EH (cell line): ENCODE measurements around the gene FAAH2.
"Not testable (repeated sequence)": the region's sequence is repeated elsewhere in the genome, so short reads cannot be mapped to it uniquely, and the experiment has no call there.

Source experiments
- DNase-seq: peaks from one replicate; pipeline ENCODE4 v3.0.0-alpha.2; 2015; ENCODE audit warnings: low read depth

The FAAH2 gene, protein sequence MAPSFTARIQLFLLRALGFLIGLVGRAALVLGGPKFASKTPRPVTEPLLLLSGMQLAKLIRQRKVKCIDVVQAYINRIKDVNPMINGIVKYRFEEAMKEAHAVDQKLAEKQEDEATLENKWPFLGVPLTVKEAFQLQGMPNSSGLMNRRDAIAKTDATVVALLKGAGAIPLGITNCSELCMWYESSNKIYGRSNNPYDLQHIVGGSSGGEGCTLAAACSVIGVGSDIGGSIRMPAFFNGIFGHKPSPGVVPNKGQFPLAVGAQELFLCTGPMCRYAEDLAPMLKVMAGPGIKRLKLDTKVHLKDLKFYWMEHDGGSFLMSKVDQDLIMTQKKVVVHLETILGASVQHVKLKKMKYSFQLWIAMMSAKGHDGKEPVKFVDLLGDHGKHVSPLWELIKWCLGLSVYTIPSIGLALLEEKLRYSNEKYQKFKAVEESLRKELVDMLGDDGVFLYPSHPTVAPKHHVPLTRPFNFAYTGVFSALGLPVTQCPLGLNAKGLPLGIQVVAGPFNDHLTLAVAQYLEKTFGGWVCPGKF

DNA sequence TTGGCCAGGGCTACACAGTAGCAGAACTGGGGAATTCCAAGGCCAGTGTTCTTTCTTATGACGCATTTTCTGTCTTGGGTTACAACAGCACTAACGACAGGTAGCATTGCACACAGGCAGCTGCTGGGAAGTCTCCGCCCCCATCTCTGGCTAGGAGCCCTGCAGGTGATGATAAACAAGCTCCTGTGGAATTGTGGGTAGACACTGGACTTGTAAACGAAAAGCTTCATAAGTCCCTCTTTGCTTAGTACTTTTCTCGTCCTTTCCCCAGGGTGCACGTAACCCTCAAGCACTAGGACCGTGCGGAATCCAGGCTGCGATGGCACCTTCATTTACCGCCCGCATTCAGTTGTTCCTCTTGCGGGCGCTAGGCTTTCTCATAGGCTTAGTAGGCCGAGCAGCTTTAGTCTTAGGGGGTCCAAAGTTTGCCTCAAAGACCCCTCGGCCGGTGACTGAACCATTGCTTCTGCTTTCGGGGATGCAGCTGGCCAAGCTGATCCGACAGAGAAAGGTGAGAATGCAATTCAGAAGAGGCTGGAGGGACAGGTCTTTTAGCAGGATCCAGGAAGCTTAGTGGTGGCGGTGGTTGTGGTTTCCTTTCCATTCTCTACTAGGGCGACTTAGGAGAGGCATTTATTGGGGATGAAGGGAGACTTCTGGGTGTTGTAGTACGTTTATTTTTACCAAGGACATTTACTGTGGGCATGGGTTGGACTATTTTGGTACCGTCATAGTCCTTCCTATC lies at the start of gene FAAH2:
Gene FAAH2, plus strand, starts transcription at position 200 of the 745 bp plus-strand sequence. Its CDS starts 120 bp downstream, at position 320.
- DNase-seq, result no peak

DNA sequence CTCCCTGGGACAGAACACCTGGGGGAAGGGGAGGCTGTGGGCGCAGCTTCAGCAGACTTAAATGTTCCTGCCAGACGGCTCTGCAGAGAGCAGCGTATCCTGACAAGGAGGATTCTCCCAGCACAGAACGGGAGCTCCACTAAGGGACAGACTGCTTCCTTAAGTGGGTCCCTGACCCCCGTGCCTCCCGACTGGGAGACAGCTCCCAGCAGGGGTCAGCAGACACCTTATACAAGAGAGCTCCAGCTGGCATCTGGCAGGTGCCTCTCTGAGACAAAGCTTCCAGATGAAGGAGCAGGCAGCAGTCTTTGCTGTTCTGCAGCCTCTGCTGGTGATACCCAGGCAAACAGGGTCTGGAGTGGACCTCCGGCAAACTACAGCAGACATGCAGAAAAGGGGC lies 44.5 kb upstream of the FAAH2 start:
- DNase-seq, result no peak

DNA sequence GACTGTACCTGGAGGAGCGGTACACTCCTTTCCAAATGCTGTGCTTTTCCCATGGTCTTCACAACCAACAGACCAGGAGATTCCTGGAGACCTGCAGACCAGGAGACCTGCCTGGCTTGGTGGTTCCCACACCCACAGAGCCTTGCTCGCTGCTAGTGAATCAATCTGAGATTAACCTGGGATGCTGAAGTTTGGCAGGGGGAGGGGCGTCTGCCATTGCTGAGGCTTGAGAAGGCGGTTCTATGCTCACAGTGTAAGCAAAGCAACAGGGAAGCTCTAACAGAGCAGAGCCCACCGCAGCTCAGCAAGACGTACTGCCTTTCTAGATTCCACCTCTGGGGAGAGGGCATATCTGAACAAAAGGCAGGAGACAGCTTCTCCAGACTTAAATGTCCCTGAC lies 34.5 kb upstream of the FAAH2 start:
- no peak for DNase-seq

DNA sequence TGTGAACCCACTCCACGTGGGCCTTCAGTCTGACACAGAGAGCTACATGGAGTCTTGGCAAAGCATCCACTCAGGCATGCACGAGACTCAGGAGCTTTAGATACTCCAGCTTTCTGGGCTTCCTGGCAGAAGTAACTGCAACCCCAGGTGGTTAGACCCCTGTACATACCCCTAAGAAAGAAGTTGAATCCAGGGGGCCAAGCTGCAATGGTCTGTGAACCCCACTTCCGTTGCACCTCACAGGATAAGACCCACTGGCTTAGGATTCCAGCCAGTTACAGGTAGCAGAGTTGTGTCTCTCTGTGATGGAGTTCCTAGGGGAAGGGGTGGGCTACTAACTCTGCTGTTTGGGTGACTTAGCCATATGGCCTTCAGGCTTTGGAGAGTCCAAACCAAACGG lies 21.4 kb upstream of the FAAH2 start:
- DNase-seq, result no peak

DNA sequence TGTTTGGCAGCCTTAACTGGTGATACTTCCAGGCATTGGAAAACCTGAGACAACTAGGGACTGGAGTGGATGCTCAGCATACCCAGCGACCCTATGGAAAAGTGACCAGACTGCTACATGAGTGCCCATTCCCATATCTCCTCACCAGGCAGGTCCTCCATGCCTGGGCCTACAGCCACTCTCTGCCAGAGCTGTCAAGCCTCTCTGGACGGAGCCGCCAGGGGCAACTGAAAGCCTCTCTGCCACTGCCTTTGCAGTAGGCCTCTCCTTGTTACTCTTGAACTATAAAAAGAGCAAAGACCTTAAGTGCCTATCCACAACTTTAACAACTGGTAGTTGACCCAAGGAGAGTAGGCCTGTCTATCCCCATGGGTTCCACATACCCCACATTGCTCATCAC lies 20.2 kb upstream of the FAAH2 start:
- no peak for DNase-seq

DNA sequence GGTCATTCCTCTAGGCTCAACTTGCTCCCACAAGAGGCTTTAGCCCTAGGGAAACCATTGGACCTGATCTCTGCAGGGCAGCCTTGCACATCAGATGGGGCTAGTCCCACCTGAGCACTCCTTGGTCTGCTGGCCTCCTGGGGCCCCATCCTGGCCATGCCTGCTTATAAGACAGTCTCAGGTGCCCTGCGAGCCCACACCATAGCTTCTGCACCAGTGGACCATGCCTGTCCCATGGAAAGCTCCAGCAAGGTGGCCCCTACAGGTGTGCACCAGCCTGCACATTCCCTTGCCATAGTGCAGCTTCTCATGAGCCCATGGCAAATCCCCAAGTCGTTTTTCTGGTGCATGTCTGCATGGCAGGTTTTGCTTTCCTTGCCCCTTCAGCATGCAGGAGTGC lies 19.6 kb upstream of the FAAH2 start:
- no peak for DNase-seq

DNA sequence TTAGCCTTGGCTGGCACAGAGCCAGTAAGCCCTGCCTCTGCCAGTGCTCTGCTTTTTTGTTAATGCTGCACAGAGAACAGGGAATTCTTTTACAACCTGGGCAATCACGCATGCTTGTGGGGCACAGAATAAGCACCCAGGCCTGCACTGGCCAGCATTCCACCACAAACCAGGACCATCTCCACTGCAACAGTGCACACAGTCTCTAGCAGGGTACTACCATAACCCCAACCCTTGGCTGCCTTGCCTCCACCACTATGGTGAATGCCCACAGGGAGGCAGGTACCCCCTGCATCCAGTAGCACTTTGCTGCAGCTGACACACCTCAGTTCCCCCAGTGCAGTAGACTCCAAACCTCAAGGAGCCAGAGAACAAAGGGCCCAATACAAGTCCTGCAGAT lies 19.2 kb upstream of the FAAH2 start:
- no peak for DNase-seq

DNA sequence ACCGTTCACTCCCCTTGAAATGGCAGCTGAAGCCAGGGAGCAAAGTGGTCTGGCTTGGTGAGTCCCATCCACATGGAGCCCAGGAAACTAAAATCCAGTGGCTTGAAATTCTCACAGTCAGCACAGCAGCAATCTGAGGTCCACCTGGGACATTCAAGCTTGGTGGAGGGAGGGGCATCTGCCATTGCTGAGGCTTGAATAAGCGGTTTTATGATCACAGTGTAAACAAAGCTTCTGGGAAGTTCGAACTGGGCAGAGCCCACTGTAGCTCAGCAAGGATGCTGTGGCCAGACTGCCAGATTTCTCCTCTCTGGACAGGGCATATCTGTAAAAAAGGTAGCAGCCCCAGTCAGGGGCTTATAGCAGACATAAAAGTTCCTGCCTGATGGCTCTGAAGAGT lies 15.5 kb upstream of the FAAH2 start:
- no peak for DNase-seq

DNA sequence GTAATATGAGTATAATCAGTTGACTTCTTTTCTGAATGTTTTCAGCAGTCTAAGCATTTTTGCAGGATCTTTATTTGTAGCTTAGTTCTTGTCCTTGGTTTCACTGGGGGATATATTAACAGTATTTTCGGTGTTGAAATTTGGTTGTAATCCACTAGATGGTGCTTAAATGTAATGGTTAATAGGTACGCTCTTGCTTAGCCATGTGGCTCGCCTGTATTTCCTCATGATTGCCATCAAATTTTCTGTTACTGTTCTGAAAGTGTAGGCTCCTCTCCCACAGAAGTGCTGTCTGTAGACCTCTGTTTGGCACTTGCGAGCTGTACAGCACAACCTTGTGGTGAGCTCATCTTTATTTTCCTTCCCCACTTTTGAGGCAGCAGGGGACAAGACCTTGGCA lies 3.9 kb upstream of the FAAH2 start:
- no peak for DNase-seq

DNA sequence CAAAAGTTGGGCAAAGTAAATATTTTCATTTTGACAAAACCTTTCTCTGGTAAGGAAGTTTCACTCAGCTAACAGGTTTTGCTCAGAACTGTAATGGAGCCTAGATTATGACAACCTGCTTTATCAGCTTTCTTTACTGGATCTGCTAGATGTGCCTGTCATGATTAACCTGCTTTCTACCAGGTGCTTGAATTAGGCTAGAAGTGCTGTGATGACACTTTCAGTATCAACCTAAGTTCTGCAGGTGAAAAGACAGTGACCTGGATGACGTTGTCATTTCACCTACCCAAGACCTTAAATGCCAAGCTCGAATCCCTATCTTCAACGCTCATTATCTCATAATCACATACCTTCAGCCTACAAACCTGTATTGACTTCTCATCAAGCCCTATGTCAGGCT lies 1.5 kb upstream of the FAAH2 start:
- DNase-seq, result no peak

DNA sequence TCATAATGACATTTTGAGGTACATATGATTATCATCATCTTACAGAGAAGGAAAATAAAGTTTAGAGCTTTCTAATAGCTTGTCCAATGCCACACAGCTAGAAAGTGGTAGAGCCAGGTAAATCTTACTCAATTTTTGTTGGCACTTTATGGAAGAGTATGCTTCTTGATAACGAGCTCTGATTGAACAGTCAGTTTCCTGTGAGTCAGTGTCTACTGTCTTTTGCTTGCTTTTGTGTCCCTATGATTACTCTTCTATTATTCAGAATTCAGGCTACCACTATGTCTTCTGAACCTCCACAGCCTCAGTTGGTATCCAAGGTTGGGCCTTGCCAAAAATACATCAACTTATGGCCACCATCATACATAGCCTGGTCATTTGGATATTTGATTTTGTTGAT lies 2.6 kb downstream of the FAAH2 start:
- DNase-seq, result no peak

DNA sequence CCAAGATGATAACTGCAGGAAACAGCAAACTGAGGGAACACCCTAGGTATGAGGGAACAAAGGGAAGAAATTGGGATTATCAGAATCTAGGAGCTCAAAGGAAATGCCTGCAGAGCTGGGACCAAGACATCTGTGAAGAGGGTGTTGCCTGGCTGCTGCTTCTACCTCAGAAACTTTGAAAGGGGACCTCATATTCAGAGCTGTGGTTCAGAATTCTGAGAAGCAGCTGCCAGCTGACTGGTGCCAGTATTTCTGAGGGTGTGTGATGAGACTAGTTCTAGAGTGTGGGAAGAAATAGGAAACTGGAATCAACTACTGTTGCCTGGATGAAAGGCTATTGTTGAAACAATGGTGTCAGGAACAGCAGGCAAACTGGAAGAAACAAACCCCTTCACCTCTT lies 8.5 kb downstream of the FAAH2 start:
- no peak for DNase-seq

DNA sequence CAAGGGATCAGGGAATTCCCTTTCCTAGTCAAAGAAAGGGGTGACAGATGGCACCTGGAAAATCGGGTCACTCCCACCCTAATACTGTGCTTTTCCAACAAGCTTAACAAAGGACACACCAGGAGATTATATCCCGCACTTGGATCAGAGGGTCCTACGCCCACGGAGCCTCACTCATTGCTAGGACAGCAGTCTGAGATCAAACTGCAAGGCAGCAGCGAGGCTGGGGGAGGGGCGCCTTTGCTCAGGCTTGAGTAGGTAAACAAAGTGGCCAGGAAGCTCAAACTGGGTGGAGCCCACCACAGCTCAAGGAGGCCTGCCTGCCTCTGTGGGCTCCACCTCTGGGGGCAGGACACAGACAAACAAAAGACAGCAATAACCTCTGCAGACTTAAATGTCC lies 9.2 kb downstream of the FAAH2 start:
- DNase-seq, result not testable (repeated sequence)

DNA sequence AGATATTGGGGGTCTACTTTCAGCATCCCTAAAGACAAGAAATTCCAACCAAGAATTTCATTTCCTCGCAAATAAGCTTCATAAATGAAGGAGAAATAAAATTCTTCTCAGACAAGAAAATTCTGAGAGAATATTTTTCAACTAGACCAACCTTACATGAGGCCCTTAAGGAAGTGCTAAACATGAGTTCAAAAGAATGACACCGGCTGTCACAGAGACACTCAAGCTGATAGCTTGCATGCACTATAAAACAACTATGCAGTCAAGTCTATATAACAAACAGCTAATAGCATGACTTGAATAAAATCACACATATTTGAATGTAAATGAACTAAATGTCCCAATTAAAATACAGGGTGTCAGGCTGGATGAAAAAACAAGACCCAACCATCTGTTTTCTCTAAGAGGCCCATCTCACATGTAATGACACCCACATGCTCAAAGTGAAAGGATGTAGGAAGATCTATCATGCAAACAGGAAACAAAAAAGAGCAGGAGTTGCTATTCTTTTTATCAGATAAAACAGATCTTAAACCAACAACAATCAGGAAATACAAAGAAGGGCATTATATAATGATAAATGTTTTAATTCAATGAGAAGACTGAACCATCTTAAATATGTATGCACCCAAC lies 27.2 kb downstream of the FAAH2 start:
- DNase-seq, result no peak

DNA sequence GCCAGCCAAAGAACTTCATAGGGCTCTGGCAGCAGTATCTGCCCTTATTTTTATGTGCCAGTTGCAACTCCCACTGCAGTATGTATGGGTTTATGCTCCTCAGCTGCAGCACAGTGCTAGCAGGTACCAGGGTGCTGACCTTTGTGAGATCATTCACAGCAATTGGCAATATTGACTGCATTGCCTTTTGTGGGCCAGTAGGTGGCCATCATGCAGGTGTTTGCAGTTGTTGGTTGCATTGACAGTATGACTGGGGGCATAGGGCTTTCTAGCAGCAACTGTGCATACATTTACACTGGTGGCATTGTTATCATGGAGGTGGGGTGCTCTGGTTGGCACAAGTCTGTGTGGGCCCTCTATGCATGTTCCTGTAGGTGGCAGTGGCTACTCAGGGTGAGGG lies 42.5 kb downstream of the FAAH2 start:
- DNase-seq, result no peak

DNA sequence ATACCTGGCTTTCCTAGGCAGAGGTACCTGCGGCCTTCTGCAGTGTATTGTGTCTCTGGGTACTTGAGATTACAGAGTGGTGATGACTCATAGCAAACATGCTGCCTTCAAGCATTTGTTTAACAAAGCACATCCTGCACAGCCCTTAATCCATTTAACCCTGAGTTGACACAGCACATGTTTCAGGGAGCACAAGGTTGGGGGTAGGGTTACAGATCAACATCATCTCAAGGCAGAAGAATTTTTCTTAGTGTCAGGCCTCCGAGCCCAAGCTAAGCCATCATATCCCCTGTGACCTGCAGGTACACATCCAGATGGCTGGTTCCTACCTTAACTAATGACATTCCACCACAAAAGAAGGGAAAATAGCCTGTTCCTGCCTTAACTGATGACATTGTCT lies 49.3 kb downstream of the FAAH2 start:
- not testable (repeated sequence) for DNase-seq

DNA sequence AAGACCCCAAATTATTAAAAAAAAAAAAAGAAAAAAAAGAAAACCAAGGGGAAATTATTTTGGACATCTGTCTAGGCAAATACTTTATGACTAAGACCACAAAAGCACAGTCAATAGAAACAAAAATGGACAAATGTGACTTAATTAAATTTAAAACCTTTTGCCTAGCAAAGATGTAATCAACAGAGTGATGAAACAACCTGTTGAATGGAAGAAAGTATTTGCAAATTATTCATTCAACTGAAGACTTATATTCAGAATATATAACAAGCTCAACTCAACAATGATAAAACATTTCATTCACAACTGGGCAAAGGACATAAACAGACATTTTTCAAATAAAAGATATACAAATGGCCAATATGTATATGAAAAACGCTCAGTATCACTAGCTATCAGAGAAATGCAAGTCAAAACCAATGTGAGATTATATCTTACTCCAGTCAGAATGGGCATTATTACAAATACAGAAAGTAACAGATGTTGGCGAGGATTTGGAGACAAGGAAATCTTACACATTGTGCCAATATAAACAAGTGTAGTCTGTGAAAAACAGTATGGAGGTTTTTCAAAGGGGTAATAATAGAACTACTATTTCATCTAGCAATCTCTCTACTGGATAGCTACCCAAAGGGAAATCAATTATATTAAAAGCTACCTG lies 67.1 kb downstream of the FAAH2 start:
- no peak for DNase-seq

DNA sequence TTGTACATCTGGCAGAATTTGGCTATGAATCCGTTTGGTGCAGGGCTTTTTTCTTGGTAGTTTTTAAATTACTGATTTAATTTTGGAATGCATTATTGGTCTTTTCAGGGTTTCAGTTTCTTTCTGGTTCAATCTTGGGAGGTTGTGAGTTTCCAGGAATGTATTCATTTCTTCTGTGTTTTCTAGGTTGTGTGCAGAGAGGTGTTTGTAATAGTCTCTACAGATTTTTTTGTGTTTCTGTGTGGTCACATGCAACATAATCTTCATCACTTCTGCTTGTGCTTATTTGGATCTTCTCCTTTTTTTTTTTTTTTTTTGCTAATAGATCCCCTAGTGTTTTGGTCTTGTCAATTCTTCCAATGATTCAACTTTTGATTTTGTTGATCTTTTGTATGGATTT lies 77.6 kb downstream of the FAAH2 start:
- no peak for DNase-seq

DNA sequence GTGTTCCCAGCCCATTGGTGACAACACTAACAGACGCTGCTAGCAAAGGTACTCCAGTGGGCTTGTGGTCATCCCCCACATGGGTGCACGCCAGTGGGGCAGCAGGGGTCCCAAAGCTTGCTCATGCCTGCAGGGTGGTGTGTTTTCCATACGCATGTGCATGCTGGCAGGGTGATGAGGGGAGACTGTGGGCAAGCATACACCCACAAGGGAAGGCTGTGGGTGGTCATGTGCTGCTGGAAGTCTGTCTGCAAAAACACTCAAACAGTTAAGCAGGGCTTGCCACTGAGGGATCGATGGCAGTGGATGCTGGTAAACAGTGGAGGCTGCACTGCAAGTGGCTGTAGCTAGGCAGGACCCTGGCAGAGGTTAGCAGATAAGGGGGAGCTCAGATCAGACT lies 79.9 kb downstream of the FAAH2 start:
- DNase-seq, result no peak

DNA sequence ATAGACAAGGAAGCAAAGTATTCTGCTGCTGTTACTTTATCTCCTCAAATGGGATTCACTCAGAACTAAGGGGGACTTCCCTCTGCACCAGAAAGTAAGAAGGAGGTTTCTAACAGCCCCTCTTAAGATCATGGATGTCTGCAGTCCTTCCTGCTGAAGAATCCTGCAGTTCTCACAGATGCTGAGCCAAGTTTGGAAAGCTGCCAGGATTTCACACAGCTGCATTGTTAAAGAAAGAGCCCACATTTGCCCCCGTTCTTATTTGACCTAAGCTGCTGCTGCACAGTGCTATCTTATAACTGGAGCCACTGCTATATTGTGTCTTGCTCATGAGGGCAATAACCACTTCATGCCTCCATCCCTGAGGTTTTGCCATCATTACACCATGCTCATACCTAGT lies 81.1 kb downstream of the FAAH2 start:
- DNase-seq, result no peak

DNA sequence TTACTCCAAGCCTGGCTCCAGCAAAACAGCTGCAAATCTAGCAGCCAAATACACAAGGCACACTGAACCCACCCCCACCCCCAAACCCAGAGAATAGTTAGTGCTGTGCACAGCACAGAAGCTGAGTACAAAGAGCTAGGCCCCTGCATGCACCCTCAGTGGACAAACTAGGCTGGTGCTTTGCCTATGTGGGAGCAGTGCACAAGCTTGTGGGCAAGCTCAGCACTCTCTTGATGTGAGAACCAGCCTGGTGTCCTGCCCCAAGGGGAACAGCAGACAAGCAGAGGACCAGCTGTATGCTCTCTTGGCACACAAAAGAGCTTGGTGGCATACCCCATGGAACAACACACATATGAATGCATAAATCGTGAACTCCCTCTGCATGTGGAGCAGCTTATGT lies 81.7 kb downstream of the FAAH2 start:
- no peak for DNase-seq

DNA sequence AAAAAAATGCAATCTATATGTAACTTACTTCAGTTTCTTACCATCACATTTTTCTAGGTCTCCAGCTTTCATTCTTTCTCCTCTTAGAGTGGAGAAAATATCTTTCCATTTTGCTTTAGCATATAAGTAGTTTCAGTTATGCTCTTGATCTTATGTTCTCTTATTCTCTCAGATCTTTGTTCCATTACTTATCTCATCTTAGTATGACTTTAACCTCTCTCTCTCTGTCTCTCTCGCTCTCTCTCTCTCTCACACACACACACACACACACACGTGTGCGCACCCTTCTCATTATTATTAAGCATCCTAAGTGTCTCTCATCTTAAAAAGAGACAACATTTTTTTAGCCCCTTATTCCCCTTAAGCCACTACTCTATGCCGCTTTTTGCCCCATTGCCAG lies 92.8 kb downstream of the FAAH2 start:
- DNase-seq, result no peak
